ENCODE data around the gene EHMT1. TPM values are rescaled to one million over a fixed set of nuclear protein-coding genes. Genes with fewer than 3 reads are reported as not detected.
"Not testable (repeated sequence)": the region's sequence is repeated elsewhere in the genome, so short reads cannot be mapped to it uniquely, and the experiment has no call there.

Gene EHMT1
- total RNA-seq, 1 experiment from 2014 or later, result 35.9 TPM

DNA sequence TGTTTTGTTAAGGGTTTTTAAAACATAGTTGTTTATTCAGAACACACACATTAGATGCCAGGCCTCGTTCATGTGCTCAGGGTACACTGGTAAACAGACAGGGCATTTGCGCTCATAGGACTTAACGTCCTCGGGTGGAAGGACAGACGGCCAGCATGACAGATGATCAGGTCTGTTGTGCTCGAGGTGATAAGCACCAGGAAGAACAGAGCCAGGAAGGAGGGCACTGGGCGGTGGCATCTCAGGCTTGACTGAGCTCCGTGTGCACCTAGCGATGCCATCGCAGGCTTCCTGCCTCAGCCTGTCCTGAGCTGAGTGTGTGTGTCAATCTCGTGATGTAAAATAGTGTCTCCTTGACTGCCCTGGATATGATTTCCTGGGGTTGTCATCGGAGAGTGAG is 96.5 kb downstream of the EHMT1 start:
- Histone ChIP-seq H3K4me2 (ENCODE audit: low read depth, low read length, poor library complexity, severe bottlenecking) (no peak overlapping the region), H3K9me2 (replicated peaks; ENCODE audit: insufficient read depth, low read length) (no peaks in the 10 kb centered on the region), H3K79me2 (ENCODE audit: low read length) (peaks cover 45% of the 10 kb centered on the region), H3K9me3 (ENCODE audit: low read length) (peaks cover 8% of the 10 kb centered on the region), H3K4me3 (ENCODE audit: low read length) (peak overlapping the region; percentile 1; the same call in 1 of the 2 replicates), H3K4me1 (ENCODE audit: low read length) (peaks cover 14% of the 10 kb centered on the region), H3K9ac (ENCODE audit: low read length) (no peak overlapping the region), H4K20me1 (ENCODE audit: insufficient read depth, low read depth, low read length) (no peaks in the 10 kb centered on the region), H3K36me3 (ENCODE audit: insufficient read depth, low read length) (peaks cover 38% of the 10 kb centered on the region), H2AFZ (ENCODE audit: low read length) (no peak overlapping the region), H3K27ac (ENCODE audit: low read length) (peak overlapping the region; percentile 54), H3K27me3 (ENCODE audit: low read length) (no peaks in the 10 kb centered on the region)
- DNase-seq, result peak; percentile 48

DNA sequence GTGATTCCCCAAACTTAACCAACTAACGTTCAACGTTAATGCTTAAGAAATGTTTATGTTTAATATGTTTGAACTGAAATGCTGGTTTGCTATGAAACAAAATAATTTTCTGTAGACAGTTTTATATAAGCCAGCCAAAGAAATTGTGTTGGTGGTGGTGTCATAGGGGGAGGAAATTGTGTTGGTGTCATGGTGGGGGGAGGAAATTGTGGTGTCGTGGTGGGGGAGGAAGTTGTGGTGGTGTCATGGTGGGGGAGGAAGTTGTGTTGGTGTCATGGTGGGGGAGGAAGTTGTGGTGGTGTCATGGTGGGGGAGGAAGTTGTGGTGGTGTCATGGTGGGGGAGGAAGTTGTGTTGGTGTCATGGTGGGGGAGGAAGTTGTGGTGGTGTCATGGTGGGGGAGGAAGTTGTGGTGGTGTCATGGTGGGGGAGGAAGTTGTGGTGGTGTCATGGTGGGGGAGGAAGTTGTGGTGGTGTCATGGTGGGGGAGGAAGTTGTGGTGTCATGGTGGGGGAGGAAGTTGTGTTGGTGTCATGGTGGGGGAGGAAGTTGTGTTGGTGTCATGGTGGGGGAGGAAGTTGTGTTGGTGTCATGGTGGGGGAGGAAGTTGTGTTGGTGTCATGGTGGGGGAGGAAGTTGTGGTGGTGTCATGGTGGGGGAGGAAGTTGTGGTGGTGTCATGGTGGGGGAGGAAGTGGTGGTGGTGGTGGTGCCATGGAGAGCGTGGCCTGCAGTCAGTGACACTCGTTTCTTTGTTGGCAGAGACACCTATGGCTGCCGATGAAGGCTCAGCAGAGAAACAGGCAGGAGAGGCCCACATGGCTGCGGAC is 97.3 kb downstream of the EHMT1 start:
- not testable (repeated sequence) for H2AFZ ChIP-seq (ENCODE audit: low read length); H3K9me3 ChIP-seq (ENCODE audit: low read length); DNase-seq; H4K20me1 ChIP-seq (ENCODE audit: insufficient read depth, low read depth, low read length); H3K9ac ChIP-seq (ENCODE audit: low read length); H3K4me2 ChIP-seq (ENCODE audit: low read depth, low read length, poor library complexity, severe bottlenecking); H3K9me2 ChIP-seq (replicated peaks; ENCODE audit: insufficient read depth, low read length); H3K27me3 ChIP-seq (ENCODE audit: low read length)
- Histone ChIP-seq H3K4me1 (ENCODE audit: low read length) (peaks cover 14% of the 10 kb centered on the region), H3K4me3 (ENCODE audit: low read length) (peak overlapping the region; percentile 1; the same call in 1 of the 2 replicates), H3K36me3 (ENCODE audit: insufficient read depth, low read length) (peaks cover 41% of the 10 kb centered on the region), H3K79me2 (ENCODE audit: low read length) (peaks cover 38% of the 10 kb centered on the region), H3K27ac (ENCODE audit: low read length) (peak overlapping the region; percentile 54)

DNA sequence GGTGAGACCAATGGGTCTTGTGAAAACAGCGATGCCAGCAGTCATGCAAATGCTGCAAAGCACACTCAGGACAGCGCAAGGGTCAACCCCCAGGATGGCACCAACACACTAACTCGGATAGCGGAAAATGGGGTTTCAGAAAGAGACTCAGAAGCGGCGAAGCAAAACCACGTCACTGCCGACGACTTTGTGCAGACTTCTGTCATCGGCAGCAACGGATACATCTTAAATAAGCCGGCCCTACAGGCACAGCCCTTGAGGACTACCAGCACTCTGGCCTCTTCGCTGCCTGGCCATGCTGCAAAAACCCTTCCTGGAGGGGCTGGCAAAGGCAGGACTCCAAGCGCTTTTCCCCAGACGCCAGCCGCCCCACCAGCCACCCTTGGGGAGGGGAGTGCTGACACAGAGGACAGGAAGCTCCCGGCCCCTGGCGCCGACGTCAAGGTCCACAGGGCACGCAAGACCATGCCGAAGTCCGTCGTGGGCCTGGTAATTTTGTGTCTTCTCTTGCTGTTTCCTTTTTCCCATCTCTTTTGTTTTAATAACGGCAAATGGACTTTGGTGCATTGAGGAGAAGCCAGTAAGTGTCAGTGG is 98.0 kb downstream of the EHMT1 start:
- H3K9ac ChIP-seq (ENCODE audit: low read length), result no peak overlapping the region
- no peak overlapping the region for H3K27ac ChIP-seq (ENCODE audit: low read length)
- H3K9me3 ChIP-seq (ENCODE audit: low read length), result peaks cover 11% of the 10 kb centered on the region
- peaks cover 37% of the 10 kb centered on the region for H3K79me2 ChIP-seq (ENCODE audit: low read length)
- H2AFZ ChIP-seq (ENCODE audit: low read length), result no peak overlapping the region
- H3K27me3 ChIP-seq (ENCODE audit: low read length), result no peaks in the 10 kb centered on the region
- H4K20me1 ChIP-seq (ENCODE audit: insufficient read depth, low read depth, low read length), result no peaks in the 10 kb centered on the region
- H3K4me3 ChIP-seq (ENCODE audit: low read length), result no peak overlapping the region
- H3K4me2 ChIP-seq (ENCODE audit: low read depth, low read length, poor library complexity, severe bottlenecking), result no peak overlapping the region
- H3K9me2 ChIP-seq (replicated peaks; ENCODE audit: insufficient read depth, low read length), result no peaks in the 10 kb centered on the region
- peaks cover 39% of the 10 kb centered on the region for H3K36me3 ChIP-seq (ENCODE audit: insufficient read depth, low read length)
- no peak for DNase-seq
- H3K4me1 ChIP-seq (ENCODE audit: low read length), result peaks cover 14% of the 10 kb centered on the region

- Histone ChIP-seq H4K20me1 (ENCODE audit: insufficient read depth, low read depth, low read length) (no peaks in the 10 kb centered on the region), H3K4me3 (ENCODE audit: low read length) (no peak overlapping the region), H3K27ac (ENCODE audit: low read length) (no peak overlapping the region), H3K79me2 (ENCODE audit: low read length) (peaks cover 38% of the 10 kb centered on the region), H3K9me2 (replicated peaks; ENCODE audit: insufficient read depth, low read length) (no peaks in the 10 kb centered on the region), H3K4me1 (ENCODE audit: low read length) (peaks cover 14% of the 10 kb centered on the region), H3K36me3 (ENCODE audit: insufficient read depth, low read length) (peaks cover 34% of the 10 kb centered on the region), H3K27me3 (ENCODE audit: low read length) (no peaks in the 10 kb centered on the region), H3K4me2 (ENCODE audit: low read depth, low read length, poor library complexity, severe bottlenecking) (no peak overlapping the region), H3K9me3 (ENCODE audit: low read length) (peaks cover 14% of the 10 kb centered on the region), H3K9ac (ENCODE audit: low read length) (no peak overlapping the region), H2AFZ (ENCODE audit: low read length) (no peak overlapping the region)
- no peak for DNase-seq
Measured at GRCh38 chr9:137717776-137718327, 99.0 kb downstream of the EHMT1 start.

DNA sequence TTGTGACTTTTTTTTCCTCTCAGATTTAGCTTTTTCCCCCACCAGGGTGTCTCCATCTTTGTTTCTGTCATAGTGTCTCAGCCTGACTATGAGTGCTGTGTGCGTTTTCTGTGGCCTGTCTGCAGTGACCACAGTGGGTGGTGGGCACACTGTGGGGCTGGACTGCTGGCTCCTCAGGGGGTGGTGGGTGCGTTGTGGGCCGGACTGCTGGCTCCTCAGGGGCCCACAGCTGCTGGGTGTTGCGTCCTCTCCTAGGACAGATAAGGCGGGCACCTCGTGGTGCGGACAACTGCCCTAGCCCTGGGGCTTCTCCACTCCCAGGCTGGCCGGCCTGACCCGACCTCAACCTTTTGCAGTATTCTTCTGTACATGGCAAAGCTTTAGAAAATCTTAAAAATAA is 100.4 kb downstream of the EHMT1 start:
- Histone ChIP-seq H3K36me3 (ENCODE audit: insufficient read depth, low read length) (peaks cover 30% of the 10 kb centered on the region), H3K9me3 (ENCODE audit: low read length) (peaks cover 12% of the 10 kb centered on the region)

DNA sequence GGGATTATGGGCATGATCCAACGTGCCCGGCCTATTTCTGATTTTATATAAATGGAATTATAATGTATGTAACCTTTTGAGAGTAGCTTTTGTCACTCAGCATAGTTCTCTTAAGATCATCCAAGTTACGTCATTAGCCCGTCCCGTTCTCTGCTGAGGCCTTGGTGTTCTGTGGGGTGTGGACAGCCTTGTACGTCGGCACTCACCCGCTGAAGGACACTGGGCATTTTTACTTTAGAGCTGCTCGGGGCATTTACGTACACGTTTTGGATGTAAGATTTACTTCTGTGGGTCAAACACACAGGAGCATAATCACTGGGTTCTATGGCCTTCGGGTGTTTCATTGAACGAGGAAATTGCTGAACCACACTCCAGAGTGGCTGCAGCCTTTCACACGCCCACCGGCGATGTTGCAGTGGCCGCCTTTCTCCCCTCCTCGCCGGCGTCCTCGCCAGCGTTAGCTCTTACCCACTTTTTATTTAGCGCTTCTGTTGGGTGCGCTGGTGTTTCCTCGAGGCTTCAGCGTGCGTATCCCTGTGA is 101.8 kb downstream of the EHMT1 start:
- Histone ChIP-seq H3K9me2 (replicated peaks; ENCODE audit: insufficient read depth, low read length) (no peaks in the 10 kb centered on the region), H4K20me1 (ENCODE audit: insufficient read depth, low read depth, low read length) (no peaks in the 10 kb centered on the region), H2AFZ (ENCODE audit: low read length) (no peak overlapping the region), H3K9ac (ENCODE audit: low read length) (no peak overlapping the region), H3K9me3 (ENCODE audit: low read length) (peaks cover 19% of the 10 kb centered on the region), H3K4me2 (ENCODE audit: low read depth, low read length, poor library complexity, severe bottlenecking) (no peak overlapping the region), H3K27ac (ENCODE audit: low read length) (no peak overlapping the region), H3K79me2 (ENCODE audit: low read length) (peaks cover 44% of the 10 kb centered on the region), H3K36me3 (ENCODE audit: insufficient read depth, low read length) (peaks cover 35% of the 10 kb centered on the region), H3K4me3 (ENCODE audit: low read length) (no peak overlapping the region), H3K27me3 (ENCODE audit: low read length) (no peaks in the 10 kb centered on the region), H3K4me1 (ENCODE audit: low read length) (peaks cover 2% of the 10 kb centered on the region)
- no peak for DNase-seq

More for the DNA sequence above, 100.4 kb downstream of the EHMT1 start:
- Histone ChIP-seq H3K79me2 (ENCODE audit: low read length) (peaks cover 41% of the 10 kb centered on the region), H3K27me3 (ENCODE audit: low read length) (no peaks in the 10 kb centered on the region), H2AFZ (ENCODE audit: low read length) (no peak overlapping the region), H3K4me1 (ENCODE audit: low read length) (peaks cover 14% of the 10 kb centered on the region), H3K9me2 (replicated peaks; ENCODE audit: insufficient read depth, low read length) (no peaks in the 10 kb centered on the region), H4K20me1 (ENCODE audit: insufficient read depth, low read depth, low read length) (no peaks in the 10 kb centered on the region), H3K9ac (ENCODE audit: low read length) (no peak overlapping the region), H3K4me3 (ENCODE audit: low read length) (no peak overlapping the region), H3K4me2 (ENCODE audit: low read depth, low read length, poor library complexity, severe bottlenecking) (no peak overlapping the region), H3K27ac (ENCODE audit: low read length) (no peak overlapping the region)
- DNase-seq, result no peak

- no peak overlapping the region for H3K27ac ChIP-seq (ENCODE audit: low read length)
- no peak overlapping the region for H3K9ac ChIP-seq (ENCODE audit: low read length)
- H3K79me2 ChIP-seq (ENCODE audit: low read length), result peaks cover 46% of the 10 kb centered on the region
- H4K20me1 ChIP-seq (ENCODE audit: insufficient read depth, low read depth, low read length), result no peaks in the 10 kb centered on the region
- H3K4me1 ChIP-seq (ENCODE audit: low read length), result no peaks in the 10 kb centered on the region
- no peaks in the 10 kb centered on the region for H3K9me2 ChIP-seq (replicated peaks; ENCODE audit: insufficient read depth, low read length)
- peaks cover 19% of the 10 kb centered on the region for H3K9me3 ChIP-seq (ENCODE audit: low read length)
- DNase-seq, result no peak
- no peak overlapping the region for H2AFZ ChIP-seq (ENCODE audit: low read length)
- no peak overlapping the region for H3K4me3 ChIP-seq (ENCODE audit: low read length)
- no peaks in the 10 kb centered on the region for H3K27me3 ChIP-seq (ENCODE audit: low read length)
- no peak overlapping the region for H3K4me2 ChIP-seq (ENCODE audit: low read depth, low read length, poor library complexity, severe bottlenecking)
- peaks cover 40% of the 10 kb centered on the region for H3K36me3 ChIP-seq (ENCODE audit: insufficient read depth, low read length)
Measured at GRCh38 chr9:137721479-137721878, 102.7 kb downstream of the EHMT1 start.

GRCh38 chr9:137721899-137722298 is 103.1 kb downstream of the EHMT1 start:
- Histone ChIP-seq H3K4me3 (ENCODE audit: low read length) (no peak overlapping the region), H3K36me3 (ENCODE audit: insufficient read depth, low read length) (peaks cover 45% of the 10 kb centered on the region), H4K20me1 (ENCODE audit: insufficient read depth, low read depth, low read length) (no peaks in the 10 kb centered on the region), H3K9me3 (ENCODE audit: low read length) (peaks cover 19% of the 10 kb centered on the region), H3K4me2 (ENCODE audit: low read depth, low read length, poor library complexity, severe bottlenecking) (no peak overlapping the region), H2AFZ (ENCODE audit: low read length) (no peak overlapping the region), H3K9ac (ENCODE audit: low read length) (no peak overlapping the region), H3K4me1 (ENCODE audit: low read length) (no peaks in the 10 kb centered on the region), H3K27me3 (ENCODE audit: low read length) (no peaks in the 10 kb centered on the region), H3K79me2 (ENCODE audit: low read length) (peaks cover 48% of the 10 kb centered on the region), H3K9me2 (replicated peaks; ENCODE audit: insufficient read depth, low read length) (no peaks in the 10 kb centered on the region), H3K27ac (ENCODE audit: low read length) (no peak overlapping the region)
- DNase-seq, result no peak

Data from Karpas-422 (cell line).